Vagina (tissue), 2 donors: Measurements from ENCODE around the gene RNF215. TPM values are rescaled to one million over a fixed set of nuclear protein-coding genes. Genes with fewer than 3 reads are reported as not detected.
"Not testable (repeated sequence)": the region's sequence is repeated elsewhere in the genome, so short reads cannot be mapped to it uniquely, and the experiment has no call there.

Experiments used
- DNase-seq, 2 donors: peaks; one replicate each; pipeline ENCODE4 v3.0.0-alpha.2; 2017; ENCODE audit errors: extremely low spot score in 2 of 2
- H3K27ac ChIP-seq: fragments of 200-600 bp; sonication (generic); one replicate; pipeline ENCODE4 v1.5.1; 2019
- H3K27me3 ChIP-seq: fragments of 200-600 bp; sonication (generic); one replicate; pipeline ENCODE4 v1.5.1; 2019
- H3K36me3 ChIP-seq, 2 donors: fragments of 200-600 bp; sonication (generic); one replicate each; pipeline ENCODE4 v1.5.1; 2017 to 2019
- H3K4me1 ChIP-seq: fragments of 200-600 bp; sonication (generic); one replicate; pipeline ENCODE4 v1.5.1; 2019
- H3K4me3 ChIP-seq, 2 donors: fragments of 200-600 bp; sonication (generic); 1 replicate in 1 of 2; 2 replicates in 1 of 2; pipeline ENCODE4 v1.5.1; 2016 to 2019
- H3K9me3 ChIP-seq: fragments of 200-600 bp; sonication (generic); one replicate; pipeline ENCODE4 v1.5.1; 2019
- CTCF ChIP-seq, 3 experiments: fragments of 450-650 bp in 2 of 3; fragments of 200-600 bp in 1 of 3; sonication (generic) in 1 of 3; IDR thresholded peaks; one replicate each; pipeline ENCODE4 v1.5.1; 2017 to 2019; ENCODE audit warnings: antibody characterized with exemption in 3 of 3, mild to moderate bottlenecking in 2 of 3, moderate library complexity in 2 of 3
- POLR2A ChIP-seq, 2 donors: fragments of 450-650 bp; IDR thresholded peaks; one replicate each; pipeline ENCODE4 v1.6.1; 2017; ENCODE audit warnings: antibody characterized with exemption in 2 of 2, mild to moderate bottlenecking in 2 of 2, moderate library complexity in 2 of 2
- POLR2AphosphoS5 ChIP-seq, 2 donors: sonication (generic); formaldehyde crosslinking; IDR thresholded peaks; one replicate each; pipeline ENCODE4 v1.9.0; 2017; ENCODE audit warnings: antibody characterized with exemption in 2 of 2, mild to moderate bottlenecking in 2 of 2, low read depth in 1 of 2; ENCODE audit not compliant: insufficient read depth in 1 of 2
- intact Hi-C: fragments of 100-400 bp; cut with DNase I; formaldehyde crosslinking; loops from one replicate; pipeline ENCODE4 v1.15.1; 2023
- total RNA-seq: library from RNA; depleted of rRNA; stranded (reverse); fragments of >200 nt; gene quantifications from one replicate; pipeline ENCODE4 v1.2.3, GENCODE V29; 2016

Gene RNF215
- total RNA-seq, 1 donor from 2014 or later = 17.4 TPM

DNA sequence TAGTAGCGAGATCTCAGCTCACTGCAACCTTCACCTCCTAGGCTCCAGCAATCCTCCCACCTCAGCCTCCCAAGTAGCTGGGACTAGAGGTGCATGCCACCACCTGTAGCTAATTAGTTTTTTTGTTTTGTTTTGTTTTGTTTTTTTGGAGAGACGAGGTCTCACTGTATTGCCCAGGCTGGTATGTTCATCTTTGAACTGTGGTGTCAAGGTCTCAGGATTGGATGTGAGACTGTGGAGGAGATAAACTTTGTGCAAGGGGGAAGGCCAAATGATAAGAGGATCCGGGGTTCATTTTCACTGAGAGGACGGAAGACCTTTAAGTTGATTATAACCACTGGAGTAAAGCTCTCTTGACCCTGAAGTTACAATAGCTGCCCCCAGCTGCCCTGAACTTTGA, 18.5 kb upstream of the RNF215 start:
- TF ChIP-seq POLR2AphosphoS5 (IDR thresholded peaks at IDR 0.05; ENCODE audit: insufficient read depth in 1 of 2, low read depth in 1 of 2) (no peak), POLR2A (IDR thresholded peaks at IDR 0.05) (no peak), CTCF (IDR thresholded peaks at IDR 0.05) (no peak)
- intact Hi-C loops = no loop called here
- Histone ChIP-seq H3K9me3 (no peaks in the 10 kb centered on the region), H3K4me1 (no peaks in the 10 kb centered on the region), H3K36me3 (peaks cover 0 to 25% of the 10 kb centered on the region in 2 donors), H3K27ac (no peak overlapping the region), H3K4me3 (no peak overlapping the region), H3K27me3 (no peaks in the 10 kb centered on the region)
- DNase-seq = no peak

- H3K36me3 ChIP-seq = peaks cover 0 to 21% of the 10 kb centered on the region in 2 donors
These were observed 17.1 kb upstream of the RNF215 start for GRCh38 chr22:30404307-30404706.

DNA sequence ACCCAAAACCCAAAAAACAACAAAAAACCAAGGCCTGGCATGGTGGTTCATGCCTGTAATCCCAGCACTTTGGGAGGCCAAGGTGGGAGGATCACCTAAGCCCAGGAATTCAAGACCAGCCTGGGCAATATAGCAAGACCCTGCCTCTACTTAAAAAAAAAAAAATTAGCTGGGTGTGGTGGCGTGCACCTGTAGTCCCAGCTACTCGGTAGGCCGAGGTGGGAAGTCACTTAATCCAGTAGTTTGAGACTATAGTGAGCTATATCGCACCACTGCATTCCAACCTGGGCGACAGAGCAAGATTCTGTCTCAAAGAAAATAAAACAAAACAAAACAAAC, 15.5 kb upstream of the RNF215 start:
- Histone ChIP-seq H3K4me1 (peaks cover 20% of the 10 kb centered on the region), H3K36me3 (peaks cover 0 to 13% of the 10 kb centered on the region in 2 donors)
- intact Hi-C loops, H3K4me3 ChIP-seq, H3K27ac ChIP-seq, H3K27me3 ChIP-seq, DNase-seq, H3K9me3 ChIP-seq: not testable (repeated sequence)

More at GRCh38 chr22:30404307-30404706, 17.1 kb upstream of the RNF215 start:
- Histone ChIP-seq H3K9me3 (no peaks in the 10 kb centered on the region), H3K27me3 (no peaks in the 10 kb centered on the region), H3K4me1 (peaks cover 6% of the 10 kb centered on the region), H3K4me3 (no peak overlapping the region), H3K27ac (no peak overlapping the region)
- intact Hi-C loops = no loop called here
- no peak for DNase-seq
- TF ChIP-seq CTCF (IDR thresholded peaks at IDR 0.05) (no peak), POLR2AphosphoS5 (IDR thresholded peaks at IDR 0.05; ENCODE audit: insufficient read depth in 1 of 2, low read depth in 1 of 2) (no peak), POLR2A (IDR thresholded peaks at IDR 0.05) (no peak)

GRCh38 chr22:30402028-30402765, 15.0 kb upstream of the RNF215 start:
- Histone ChIP-seq H3K36me3 (peaks cover 0 to 9% of the 10 kb centered on the region in 2 donors), H3K4me1 (peaks cover 26% of the 10 kb centered on the region), H3K27me3 (no peaks in the 10 kb centered on the region), H3K27ac (no peak overlapping the region), H3K9me3 (no peaks in the 10 kb centered on the region), H3K4me3 (no peak overlapping the region)
- intact Hi-C loops = no loop called here
- no peak for DNase-seq
- TF ChIP-seq CTCF (IDR thresholded peaks at IDR 0.05) (no peak), POLR2A (IDR thresholded peaks at IDR 0.05) (no peak), POLR2AphosphoS5 (IDR thresholded peaks at IDR 0.05; ENCODE audit: insufficient read depth in 1 of 2, low read depth in 1 of 2) (no peak)

GRCh38 chr22:30401024-30401423, 13.8 kb upstream of the RNF215 start:
- intact Hi-C loops, H3K36me3 ChIP-seq, DNase-seq, H3K27ac ChIP-seq, H3K9me3 ChIP-seq, H3K27me3 ChIP-seq, H3K4me3 ChIP-seq: not testable (repeated sequence)
- H3K4me1 ChIP-seq = peaks cover 34% of the 10 kb centered on the region

GRCh38 chr22:30400159-30400558, 12.9 kb upstream of the RNF215 start:
- Histone ChIP-seq H3K4me1 (peaks cover 35% of the 10 kb centered on the region), H3K4me3 (no peak overlapping the region), H3K27ac (no peak overlapping the region), H3K9me3 (no peaks in the 10 kb centered on the region), H3K36me3 (no peaks in the 10 kb centered on the region), H3K27me3 (no peaks in the 10 kb centered on the region)
- no peak for DNase-seq
- intact Hi-C loops = no loop called here
- no peak for TF ChIP-seq POLR2AphosphoS5 (IDR thresholded peaks at IDR 0.05; ENCODE audit: insufficient read depth in 1 of 2, low read depth in 1 of 2)
- no peak for TF ChIP-seq POLR2A (IDR thresholded peaks at IDR 0.05)
- TF ChIP-seq CTCF (IDR thresholded peaks at IDR 0.05) = no peak
